ENCODE data around the gene TMEM44.
A peak's percentile ranks its signal among the peaks of the same experiment; 100 is the strongest.

TMEM44 gene, protein sequence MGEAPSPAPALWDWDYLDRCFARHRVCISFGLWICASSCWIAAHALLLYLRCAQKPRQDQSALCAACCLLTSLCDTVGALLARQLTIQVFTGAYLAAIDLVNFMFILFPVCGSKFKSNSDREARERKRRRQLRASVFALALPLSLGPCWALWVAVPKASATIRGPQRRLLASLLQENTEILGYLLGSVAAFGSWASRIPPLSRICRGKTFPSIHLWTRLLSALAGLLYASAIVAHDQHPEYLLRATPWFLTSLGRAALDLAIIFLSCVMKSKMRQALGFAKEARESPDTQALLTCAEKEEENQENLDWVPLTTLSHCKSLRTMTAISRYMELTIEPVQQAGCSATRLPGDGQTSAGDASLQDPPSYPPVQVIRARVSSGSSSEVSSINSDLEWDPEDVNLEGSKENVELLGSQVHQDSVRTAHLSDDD

DNA sequence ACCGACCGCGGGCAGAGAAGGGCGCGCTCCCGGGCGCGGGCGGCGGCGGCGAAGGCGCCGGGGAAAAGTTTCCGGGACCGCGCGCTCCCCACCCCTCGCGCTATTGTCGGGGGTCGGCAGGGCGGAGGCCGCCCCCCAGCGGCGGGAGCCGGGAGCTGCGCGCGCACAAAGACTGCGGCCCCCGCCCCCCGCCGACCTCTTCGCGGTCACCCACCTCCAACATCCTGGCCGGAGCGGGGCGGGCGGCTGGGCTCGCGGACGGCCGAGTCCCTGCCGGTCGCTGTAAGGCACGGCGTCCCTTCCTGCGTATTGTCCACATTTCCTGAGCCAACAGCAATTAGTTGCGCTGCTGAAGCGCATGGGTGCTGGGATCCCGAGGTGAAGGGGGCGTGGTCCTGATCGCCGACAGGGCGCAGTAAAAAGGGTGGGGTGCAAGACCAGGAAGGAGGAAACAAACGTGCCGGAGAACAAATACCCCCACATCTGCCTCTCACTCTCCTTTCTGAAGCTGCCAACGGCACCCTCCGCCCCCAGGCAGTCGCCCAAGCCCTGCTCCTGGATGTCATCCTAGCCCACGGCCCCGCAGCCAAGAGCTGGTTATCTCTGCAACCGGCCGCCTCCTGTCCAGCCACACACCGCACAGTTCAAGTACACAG, at the start of gene TMEM44:
TMEM44 (minus strand) TSS at position 71 of the 656 bp plus-strand sequence. CDS start 204 bp downstream, outside the sequence.
- peak; percentile 92 for DNase-seq (ENCODE audit: low spot score)
- TF ChIP-seq, protein P1, sequence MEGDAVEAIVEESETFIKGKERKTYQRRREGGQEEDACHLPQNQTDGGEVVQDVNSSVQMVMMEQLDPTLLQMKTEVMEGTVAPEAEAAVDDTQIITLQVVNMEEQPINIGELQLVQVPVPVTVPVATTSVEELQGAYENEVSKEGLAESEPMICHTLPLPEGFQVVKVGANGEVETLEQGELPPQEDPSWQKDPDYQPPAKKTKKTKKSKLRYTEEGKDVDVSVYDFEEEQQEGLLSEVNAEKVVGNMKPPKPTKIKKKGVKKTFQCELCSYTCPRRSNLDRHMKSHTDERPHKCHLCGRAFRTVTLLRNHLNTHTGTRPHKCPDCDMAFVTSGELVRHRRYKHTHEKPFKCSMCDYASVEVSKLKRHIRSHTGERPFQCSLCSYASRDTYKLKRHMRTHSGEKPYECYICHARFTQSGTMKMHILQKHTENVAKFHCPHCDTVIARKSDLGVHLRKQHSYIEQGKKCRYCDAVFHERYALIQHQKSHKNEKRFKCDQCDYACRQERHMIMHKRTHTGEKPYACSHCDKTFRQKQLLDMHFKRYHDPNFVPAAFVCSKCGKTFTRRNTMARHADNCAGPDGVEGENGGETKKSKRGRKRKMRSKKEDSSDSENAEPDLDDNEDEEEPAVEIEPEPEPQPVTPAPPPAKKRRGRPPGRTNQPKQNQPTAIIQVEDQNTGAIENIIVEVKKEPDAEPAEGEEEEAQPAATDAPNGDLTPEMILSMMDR (IDR thresholded peaks at IDR 0.05; ENCODE audit: extremely low read depth, insufficient read depth, missing control alignments): peak; percentile 76
- in situ Hi-C loops (cut with MboI; ENCODE audit: low pct_unique_long_range_greater_than_20kb, low sequenced_read_pairs, unreplicated experiment): no loop called here

DNA sequence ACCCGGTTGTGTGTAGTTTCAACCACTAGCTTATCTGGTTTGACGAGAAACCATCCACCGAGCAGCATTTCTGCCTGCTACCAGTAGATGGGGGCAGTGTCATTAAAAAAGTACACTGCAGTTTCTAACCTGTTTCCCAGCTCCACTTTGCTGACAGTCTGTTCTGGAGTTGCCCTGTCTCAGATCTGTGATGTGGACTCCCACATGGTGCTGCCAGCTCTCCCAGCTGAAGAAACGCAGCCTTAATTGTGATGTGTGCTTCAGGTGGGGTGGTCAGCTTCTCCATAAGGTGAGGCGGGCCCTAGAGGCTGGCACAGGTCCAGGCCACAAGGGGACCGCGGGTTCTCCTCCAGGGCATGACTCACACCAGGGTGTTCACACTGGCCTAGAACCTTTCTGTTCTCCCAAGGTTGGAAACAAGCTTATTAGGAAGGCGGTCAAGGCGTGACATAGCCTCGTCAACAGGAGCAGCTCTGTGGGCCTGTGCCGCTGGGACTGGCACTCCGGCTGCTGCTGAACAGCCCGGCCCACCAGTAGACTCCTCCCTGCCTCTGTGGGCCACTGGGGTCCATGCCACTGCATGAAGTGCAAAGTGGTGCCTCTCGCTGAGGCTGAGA, 49.6 kb upstream of the TMEM44 start:
- DNase-seq (ENCODE audit: low spot score): peak; percentile 85
- in situ Hi-C loops (cut with MboI; ENCODE audit: low pct_unique_long_range_greater_than_20kb, low sequenced_read_pairs, unreplicated experiment): loop anchor here (10.0 to 25.0 kb wide), 4 partner anchors 279 to 854 kb away; partner anchors contain the start of gene PPP1R2
- TF ChIP-seq, protein P1 (IDR thresholded peaks at IDR 0.05; ENCODE audit: extremely low read depth, insufficient read depth, missing control alignments): peak; percentile 81

DNA sequence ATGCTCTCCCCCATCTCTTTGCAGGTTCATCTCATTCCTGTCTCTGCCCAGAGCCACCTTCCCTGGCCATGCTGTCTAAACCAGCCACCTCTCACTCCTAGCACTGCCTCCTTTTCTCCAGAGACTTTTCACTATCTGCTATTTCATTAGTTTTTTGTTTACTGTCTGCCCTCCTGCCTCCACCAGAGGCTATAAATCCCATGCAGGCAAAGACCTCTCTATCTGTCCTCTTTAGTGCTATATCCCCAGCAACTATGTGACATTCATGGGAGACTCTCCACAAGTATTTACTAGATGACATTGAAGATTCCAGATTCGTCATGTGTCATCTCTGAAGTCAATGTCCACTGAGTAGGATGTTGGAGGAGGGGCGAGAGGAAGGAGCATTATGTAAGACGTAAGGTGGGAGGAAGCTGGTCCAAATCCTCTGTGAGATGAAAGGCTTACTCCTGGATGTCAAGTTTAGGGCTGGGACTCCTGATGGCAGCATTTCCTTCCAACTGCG, 49.0 kb upstream of the TMEM44 start:
- DNase-seq (ENCODE audit: low spot score): no peak
- in situ Hi-C loops (cut with MboI; ENCODE audit: low pct_unique_long_range_greater_than_20kb, low sequenced_read_pairs, unreplicated experiment): loop anchor here (10.0 to 25.0 kb wide), 4 partner anchors 280 to 855 kb away; partner anchors contain the start of gene PPP1R2
- TF ChIP-seq, protein P1 (IDR thresholded peaks at IDR 0.05; ENCODE audit: extremely low read depth, insufficient read depth, missing control alignments): no peak

DNA sequence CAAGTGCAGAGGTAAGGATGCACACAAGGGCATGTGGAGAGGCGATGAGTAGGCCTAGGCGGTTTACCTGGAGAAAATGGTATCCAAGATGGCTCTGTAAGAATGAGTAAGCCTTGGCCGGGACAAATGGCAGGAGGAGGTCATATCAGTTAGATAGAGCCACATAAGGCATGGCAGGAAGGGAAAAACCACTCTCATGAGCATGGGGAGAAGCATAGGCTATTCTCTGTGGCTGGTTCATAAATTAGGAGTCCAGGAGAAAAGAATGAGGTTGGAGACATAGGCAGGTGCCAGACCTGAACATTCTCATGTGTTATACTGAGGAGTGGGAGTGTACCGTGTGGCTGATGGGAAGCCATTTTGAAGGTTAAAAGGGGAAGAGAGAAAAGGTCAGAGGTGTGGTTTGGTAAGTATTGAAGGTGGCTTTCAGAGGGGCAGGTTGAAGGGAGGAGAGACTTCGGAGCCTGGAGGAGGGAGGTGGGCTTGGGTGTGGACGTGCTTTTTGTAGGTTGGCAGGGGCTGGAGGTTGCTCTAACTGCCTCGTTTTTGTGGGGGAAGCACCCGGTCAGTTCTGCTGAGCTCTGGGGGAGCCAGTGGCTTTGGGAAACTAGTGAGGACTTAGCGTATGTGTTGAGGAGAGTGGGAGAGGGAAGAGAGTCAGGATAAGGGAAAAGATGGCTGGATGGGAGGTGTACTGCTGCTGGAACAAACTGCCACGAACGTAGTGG, 47.8 kb upstream of the TMEM44 start:
- no peak for DNase-seq (ENCODE audit: low spot score)
- TF ChIP-seq, protein P1 (IDR thresholded peaks at IDR 0.05; ENCODE audit: extremely low read depth, insufficient read depth, missing control alignments): no peak
- in situ Hi-C loops (cut with MboI; ENCODE audit: low pct_unique_long_range_greater_than_20kb, low sequenced_read_pairs, unreplicated experiment): loop anchor here (10.0 to 25.0 kb wide), 4 partner anchors 281 to 856 kb away; partner anchors contain the start of gene PPP1R2

DNA sequence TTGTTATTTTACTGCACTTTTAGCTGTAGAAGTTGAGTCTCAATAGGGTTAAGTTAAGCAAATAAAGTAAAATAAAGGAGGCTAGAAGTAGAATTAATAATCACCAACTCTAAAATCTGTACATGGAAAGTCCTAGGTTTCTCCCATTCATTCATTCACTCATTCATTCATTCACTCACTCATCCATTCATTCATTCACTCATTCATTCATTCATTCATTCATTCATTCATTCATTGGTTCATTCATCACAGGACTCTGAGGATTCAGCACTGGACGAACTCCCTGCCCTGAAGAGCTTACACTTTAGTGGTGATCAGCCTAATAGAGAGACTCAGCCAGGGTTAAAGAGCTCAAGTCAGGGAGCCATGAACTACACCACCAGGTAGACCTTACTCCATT, 43.3 kb upstream of the TMEM44 start:
- TF ChIP-seq, protein P1 (IDR thresholded peaks at IDR 0.05; ENCODE audit: extremely low read depth, insufficient read depth, missing control alignments): no peak
- in situ Hi-C loops (cut with MboI; ENCODE audit: low pct_unique_long_range_greater_than_20kb, low sequenced_read_pairs, unreplicated experiment): loop anchor here (25.0 kb wide), 2 partner anchors 286 to 861 kb away; partner anchors contain the start of gene PPP1R2
- no peak for DNase-seq (ENCODE audit: low spot score)
